HG02588 (cell line): Measurements from ENCODE around the gene ASS1.

Experiments
- ATAC-seq: cut with Tn5 transposase; IDR thresholded peaks from one replicate; pipeline ENCODE4 v1.9.1; 2021; ENCODE audit warnings: mild to moderate bottlenecking, moderate library complexity; ENCODE audit not compliant: unreplicated experiment

Gene ASS1

GRCh38 chr9:130526854-130527650 lies 82.3 kb downstream of the ASS1 start:
- ATAC-seq, result no peak

DNA sequence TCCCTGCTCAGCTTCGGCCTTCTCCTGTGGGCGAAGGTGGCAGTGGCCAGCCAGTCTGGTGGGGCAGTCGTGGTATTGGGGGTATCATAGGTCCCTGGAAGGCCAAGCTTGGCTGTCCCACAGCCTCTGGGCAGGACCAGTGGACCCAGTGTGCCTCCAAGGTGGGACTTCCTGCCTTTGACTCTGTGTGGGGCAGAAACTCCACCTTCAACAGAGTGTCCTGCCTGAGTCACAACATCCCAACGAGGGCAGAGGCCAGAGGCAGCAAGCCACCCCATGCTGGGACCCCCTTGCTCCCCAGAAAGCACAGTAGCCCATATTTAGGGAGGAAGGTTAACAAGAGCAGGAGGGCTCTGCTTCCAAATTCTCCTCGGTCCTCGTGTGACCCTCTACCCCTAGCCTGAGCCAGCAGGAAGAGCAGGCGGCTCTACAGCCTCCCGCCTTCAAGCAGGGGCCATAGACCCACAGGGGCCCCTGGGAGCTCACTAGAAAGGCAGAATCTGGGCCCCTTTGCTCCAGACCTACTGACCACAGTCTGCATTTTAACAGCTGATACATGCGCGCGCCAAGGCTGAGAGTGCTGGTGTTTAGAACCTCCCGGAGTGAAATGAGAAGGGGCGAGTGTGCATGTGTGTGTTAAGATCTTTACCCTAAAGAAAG lies 83.0 kb downstream of the ASS1 start:
- ATAC-seq, result no peak

DNA sequence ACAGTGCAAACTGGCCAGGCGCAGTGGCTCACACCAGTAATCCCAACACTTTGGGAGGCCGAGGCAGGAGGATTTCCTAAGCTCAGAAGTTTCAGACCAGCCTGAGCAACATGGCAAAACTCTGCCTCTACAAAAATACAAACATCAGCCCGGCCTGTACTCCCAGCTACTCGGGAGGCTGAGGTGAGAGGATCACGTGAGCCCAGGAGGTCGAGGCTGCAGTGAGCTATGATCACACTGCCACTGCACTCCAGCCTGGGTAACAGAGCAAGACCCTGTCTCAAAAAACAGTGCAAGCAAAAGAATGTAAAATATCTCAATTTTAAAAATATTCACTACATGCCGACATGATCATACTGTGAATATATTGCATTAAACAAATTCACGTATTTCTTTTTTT lies 83.9 kb downstream of the ASS1 start:
- no peak for ATAC-seq

DNA sequence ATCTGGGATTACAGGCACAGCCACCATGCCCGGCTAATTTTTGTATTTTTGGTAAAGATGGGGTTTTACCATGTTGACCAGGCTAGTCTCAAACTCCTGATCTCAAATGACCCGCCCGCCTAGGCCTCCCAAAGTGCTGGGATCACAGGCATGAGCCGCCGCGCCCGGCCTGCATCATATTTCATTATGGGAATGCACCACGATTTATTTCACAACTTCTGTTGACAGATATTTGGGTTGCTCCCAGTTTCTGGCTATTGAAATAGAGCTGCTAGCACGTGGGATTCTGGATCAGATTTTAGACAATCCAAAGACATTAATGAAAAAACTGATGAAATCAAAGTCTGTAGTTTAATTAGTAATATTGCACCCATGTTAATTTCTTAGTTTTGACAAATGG lies 86.2 kb downstream of the ASS1 start:
- ATAC-seq, result no peak

GRCh38 chr9:130531670-130532069 lies 86.9 kb downstream of the ASS1 start:
- ATAC-seq, result no peak

GRCh38 chr9:130532426-130533080 lies 87.8 kb downstream of the ASS1 start:
- no peak for ATAC-seq

- no peak for ATAC-seq
These were observed 91.2 kb downstream of the ASS1 start for GRCh38 chr9:130535818-130536521.

DNA sequence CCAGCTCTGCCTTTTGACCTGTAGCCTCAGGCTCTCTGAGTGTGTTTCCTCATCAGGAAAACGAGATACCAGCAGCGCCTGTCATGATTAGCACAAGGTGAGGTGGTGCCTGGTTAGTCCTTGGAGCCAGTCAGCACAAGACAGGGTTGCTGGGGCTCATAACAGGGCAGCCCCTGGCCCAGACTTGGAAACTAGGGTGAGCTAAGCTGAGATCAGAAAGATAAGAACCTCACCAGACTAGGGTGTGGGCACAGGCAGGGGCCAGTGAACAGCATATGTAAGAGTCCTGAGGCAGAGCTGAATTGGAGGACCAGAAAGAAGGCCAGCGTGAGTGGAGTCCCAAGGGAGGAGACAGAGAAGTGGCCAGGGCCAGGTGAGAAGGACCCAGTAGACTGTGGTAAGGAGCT lies 91.9 kb downstream of the ASS1 start:
- no peak for ATAC-seq

DNA sequence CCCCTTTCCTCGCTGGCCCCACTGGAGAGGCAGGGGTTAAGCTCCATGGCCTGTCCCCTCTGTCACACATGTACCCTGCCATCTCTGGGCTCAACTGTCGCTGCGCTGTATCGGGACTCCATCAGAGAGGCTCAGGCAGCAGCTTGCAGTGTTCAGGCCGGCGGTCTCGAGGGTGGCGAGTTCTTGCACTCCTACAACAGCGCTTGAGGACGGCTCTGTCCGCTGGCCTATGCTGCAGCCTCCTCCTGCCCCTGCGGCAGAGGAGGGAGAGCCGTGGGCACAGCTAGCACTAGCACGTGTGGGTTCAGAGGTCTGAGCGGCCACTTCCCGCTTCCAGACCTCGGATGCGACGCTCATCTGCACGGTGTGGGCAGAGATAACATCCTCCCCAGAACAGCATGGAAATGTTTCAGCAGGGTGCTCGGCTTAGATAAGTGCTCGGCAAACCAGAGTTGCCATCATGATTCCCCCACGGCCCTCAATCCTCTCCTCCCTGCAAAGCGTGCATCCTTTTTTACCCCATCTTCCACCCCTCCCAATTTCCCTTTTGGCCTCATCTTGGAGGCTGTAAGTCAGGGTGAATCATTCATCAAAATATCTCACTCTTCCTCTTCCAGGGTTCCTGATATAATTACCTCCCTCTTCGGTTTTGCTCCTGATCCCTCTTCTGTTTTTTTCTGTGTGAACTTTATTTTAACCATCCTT lies 92.7 kb downstream of the ASS1 start:
- ATAC-seq, result no peak

DNA sequence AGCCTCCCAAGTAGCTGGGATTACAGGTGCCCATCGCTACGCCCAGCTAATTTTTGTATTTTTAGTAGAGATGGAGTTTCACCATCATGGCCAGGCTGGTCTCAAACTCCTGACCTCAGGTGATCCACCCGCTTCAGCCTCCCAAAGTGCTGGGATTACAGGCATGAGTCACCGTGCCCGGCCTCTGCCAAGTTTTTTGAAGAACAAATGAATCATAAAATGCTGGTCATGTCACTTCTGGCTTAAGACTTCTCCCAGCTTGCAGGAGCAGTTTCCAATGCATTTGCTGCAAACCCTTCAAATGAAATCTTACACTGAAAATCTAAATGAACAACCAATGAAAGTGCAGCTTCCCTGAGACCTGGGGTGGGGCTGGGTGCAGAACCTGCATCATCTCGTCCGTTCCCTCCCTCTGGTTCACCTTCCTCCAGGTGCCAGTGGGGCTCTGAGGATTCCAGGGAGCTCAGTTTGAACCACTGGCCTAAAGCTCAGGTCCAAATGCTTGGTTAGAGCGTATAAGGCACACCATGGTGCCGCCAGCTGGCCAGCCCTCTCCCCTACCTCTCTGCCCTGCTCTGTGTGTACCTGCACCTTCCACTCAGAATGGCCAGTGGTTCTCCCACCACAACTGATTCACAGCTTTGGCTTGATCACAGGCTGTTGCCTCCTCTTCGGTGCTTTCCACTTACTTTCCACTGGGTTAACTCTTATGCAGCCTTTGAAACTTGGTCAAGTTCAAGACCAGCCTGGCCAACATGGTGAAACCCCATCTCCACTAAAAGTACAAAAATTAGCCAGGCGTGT lies 94.9 kb downstream of the ASS1 start:
- no peak for ATAC-seq

- ATAC-seq, result no peak
These were observed 96.8 kb downstream of the ASS1 start for GRCh38 chr9:130541533-130541932.

DNA sequence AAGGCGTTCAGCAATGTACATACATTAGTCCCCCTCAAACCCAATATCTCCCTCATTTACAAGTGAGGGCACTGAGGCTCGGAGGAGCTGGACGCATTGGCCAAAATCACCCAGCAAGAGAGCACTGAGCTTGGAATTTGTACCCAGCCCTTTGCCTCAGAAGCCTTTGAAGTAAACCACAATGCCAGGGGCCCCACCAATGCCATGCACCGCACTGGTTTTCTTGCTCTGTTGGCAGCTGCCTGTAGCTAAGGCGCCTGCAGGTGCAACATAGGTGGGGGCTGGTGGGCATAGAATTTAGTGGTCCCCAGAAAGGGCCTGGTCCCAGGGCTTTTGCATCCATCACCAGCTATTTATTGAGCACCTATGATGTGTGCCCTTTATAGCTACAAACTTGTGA lies 97.3 kb downstream of the ASS1 start:
- ATAC-seq, result no peak

- no peak for ATAC-seq
These were observed 97.9 kb downstream of the ASS1 start for GRCh38 chr9:130542457-130543228.

GRCh38 chr9:130543368-130543767 lies 98.6 kb downstream of the ASS1 start:
- ATAC-seq, result no peak

GRCh38 chr9:130543859-130544258 lies 99.1 kb downstream of the ASS1 start:
- ATAC-seq, result no peak

- ATAC-seq, result no peak
These were observed 99.6 kb downstream of the ASS1 start for GRCh38 chr9:130544364-130544763.

GRCh38 chr9:130548103-130548502 lies 103.3 kb downstream of the ASS1 start:
- no peak for ATAC-seq

GRCh38 chr9:130549093-130549735 lies 104.5 kb downstream of the ASS1 start:
- no peak for ATAC-seq
